NCI-H748 (cell line): ENCODE results near the gene AGBL4.

ENCODE experiments used
- DNase-seq: peaks from one replicate; lab custom pipeline; 2025; ENCODE audit not compliant: unreplicated experiment; lab: John Stamatoyannopoulos, UW

The AGBL4 gene

DNA sequence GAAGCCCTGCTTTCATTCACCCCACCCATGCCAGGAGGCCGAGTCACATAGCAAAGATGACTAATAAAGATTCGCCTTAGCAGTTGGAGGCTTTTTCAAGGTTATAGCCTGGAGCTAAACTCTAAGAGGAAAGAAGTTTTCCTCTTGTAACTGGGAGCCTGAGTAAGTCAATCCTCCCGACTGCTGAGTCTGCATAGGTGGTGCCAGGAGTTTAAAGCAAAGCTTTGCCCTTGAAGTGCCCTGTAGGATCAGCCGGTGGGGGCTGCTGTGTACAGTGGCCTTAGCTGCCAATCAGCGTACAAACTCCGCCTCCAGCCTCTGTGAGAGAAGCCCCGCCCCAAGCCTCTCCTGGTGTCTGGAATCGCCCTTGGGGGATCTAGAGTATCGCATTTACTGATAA, 1404.2 kb downstream of the AGBL4 start:
- DNase-seq = peak; percentile 24

DNA sequence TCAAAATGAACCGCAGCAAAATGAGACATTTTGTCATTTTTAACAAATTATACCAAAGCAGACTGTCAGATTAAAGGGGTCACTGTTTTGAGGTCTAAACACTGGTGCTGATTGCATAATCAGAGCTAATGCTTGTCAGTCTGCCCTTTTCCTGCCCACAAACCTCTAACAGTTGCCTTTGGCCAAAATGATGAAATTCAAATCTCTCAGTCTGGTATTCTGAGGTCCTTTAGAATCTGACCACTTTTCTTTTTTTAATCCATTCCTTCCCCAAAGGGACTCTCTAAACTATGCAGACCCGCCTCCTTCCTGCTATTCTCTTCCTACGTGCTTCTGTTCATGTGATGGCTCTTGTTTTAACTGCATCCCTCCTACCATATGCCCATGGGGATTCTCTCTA, 1406.5 kb downstream of the AGBL4 start:
- DNase-seq = no peak

DNA sequence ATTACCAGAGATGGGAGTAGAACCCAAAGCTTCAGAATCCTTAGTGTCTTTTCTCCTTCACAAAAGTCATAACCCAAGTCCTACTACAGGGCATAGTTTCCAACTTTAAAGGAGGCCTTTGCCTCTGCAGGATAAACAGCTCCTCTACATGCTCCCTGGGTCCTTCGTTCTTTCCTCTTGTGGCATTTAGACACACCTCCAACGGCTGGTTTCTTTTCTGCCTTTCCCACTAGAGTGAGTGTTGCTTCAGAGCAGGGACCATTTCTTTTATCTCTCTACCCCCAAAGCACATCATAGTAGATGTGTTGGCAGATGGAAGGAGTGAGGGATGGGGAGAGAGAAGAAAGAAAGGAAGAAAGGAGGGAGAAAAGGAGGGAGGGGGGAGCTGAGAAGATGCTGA, 1407.0 kb downstream of the AGBL4 start:
- DNase-seq = no peak

DNA sequence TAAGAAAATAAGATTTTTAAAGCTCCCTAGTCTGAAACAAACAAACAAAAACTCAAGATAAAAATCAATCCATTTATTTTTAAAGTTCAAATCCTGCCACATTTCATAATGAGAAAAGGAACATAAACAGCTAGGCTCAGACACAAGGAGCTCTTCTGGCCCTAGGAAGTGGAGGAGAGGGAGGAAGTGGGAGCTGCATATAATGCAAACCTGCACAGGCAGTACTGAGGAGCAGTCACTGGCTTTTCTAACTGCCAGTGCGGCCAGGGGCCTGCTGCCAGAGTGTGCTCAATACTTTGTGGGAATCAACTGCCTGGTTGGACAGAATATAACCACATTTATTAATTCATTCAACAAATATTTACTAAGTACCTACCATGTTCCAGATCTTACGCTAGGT, 1411.9 kb downstream of the AGBL4 start:
- no peak for DNase-seq

DNA sequence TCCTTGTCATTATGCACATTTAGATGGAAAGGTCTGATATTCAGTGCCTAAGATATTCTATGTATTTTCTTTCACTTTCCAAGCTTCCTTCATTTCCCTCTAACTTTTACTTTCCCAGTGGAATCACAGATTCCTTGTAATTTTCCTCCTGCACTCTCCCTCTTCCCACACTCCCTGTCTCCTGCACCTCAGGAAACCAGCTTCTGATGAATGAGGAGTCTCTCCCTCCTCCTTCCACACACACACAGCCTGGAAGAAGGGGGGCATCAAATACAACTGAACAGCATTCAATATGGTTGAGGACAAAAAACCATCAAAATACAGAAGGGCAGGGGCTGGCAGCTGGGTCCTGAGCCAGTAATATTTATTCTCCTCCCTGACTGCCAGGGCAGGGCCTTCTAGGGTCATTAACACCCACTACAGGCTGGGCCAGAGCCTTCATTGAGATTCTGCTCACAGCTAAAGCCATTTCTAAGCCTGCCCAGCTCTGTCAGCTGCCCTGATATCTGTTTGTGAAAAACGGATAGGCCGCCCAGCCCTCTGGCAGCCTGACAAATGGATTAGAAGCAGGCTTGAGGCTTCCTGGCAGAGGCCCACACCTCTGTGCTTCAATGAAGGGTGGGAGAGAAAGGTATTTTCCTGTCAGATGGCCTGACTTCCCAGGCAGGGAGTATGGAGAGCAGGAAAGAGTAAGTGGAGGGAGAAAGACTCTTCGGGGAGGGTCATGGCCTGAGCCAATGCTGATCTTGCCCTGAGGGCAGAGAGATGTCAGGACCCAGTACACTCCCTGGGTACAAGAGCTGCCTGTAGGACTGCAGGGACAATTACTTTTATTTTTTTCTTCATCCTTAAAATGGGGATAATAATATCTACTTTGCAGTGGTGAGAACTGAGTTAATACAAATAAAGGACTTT, 1412.9 kb downstream of the AGBL4 start:
- peak; percentile 66 for DNase-seq

GRCh38 chr1:48608882-48609281, 1414.9 kb downstream of the AGBL4 start:
- DNase-seq = no peak

DNA sequence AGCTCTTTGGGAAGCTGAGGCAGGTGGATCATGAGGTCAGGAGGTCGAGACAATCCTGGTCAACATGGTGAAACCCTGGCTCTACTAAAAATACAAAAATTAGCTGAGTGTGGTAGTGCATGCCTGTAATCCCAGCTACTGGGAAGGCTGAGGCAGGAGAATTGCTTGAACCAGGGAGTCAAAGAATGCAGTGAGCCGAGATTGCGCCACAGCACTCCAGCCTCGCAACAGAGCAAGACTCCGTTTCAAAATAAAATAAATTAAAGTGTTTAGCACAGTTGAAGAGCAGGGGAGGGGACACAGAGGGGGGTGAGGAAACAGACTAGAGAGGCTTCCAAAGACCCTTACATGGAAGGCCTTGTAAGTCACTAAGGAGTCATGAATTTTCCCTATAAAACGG, 1420.5 kb downstream of the AGBL4 start:
- no peak for DNase-seq

- no peak for DNase-seq
Observed at GRCh38 chr1:48602349-48602748, 1421.4 kb downstream of the AGBL4 start.

- no peak for DNase-seq
Observed at GRCh38 chr1:48600182-48600581, 1423.6 kb downstream of the AGBL4 start.

DNA sequence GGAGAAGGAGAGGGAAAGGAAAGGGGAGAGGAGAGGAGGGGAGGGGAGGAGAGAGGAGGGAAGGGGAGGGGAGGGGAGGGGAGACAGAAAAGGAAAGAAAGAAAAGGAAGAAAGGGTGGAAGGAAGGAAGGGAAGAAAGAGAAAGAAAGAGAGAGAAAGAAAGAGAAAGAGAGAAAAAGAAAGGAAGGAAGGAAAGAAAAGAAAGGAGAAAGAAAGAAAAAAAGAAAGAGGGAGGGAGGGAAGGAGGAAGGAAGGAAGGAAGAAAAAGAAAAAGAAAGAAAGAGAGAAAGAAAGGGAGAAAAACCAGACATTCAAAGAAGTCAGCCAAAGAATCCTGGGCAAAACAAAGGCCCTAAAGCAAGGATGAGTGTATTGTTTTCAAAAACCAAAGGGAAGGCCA, 1426.1 kb downstream of the AGBL4 start:
- no peak for DNase-seq

- no peak for DNase-seq
Observed at GRCh38 chr1:48596046-48596445, 1427.7 kb downstream of the AGBL4 start.

DNA sequence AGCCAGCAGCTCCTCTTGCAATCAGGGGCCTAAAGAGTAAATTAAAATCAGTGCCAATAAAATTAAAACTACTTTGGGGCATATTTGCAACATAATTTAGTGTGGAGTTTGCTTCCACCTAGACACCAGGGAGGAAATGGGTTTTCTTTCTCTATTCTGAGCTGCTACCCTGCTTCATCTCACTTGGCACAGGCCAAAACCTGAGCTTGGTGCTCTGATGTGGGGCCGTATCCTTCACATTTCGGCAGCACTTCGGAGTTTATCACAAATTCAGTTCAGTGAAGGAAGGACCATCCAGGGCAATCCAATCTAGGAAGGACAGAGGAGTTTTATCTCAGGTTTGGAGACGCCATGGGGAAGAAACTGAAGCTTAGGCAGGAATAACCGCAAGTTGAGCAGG, 1428.1 kb downstream of the AGBL4 start:
- DNase-seq = no peak

DNA sequence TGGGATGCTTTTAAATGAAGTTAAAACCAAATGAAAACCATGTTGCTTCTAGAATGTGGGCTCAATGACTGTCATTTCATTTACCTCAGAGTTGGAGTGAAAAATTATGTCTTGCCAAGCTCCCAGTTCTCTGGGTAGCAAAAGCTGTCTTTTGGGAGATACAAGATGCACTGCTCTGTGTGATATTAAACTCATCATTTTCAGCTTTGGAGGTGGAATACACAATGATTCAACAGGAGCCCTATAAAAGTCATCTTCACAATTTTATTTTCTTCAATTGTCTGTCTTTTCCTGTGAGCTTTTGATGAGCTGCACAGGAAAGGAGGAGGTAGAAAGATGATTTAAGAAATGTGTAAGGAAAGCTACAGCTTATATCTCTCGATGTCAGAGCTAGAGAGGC, 1431.4 kb downstream of the AGBL4 start:
- DNase-seq = no peak

DNA sequence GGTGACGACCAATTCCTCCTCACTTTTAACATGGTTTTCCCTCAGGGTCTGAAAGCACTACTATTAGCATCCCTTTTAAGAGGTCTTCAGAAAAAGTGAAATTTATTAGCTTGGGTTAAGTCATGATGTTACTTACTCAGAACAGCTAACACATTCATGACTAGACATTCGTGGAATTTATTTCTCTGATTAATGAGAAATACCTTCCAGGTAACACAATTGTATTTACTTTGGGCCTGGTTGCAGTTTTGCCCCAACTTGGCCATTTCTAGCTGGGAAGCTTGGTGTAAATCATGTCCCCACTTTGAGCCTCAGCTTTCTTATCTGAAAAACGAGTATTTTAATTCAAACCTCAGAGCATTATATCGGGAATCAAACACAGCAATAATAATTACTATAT, 1432.6 kb downstream of the AGBL4 start:
- no peak for DNase-seq

GRCh38 chr1:48588061-48588460, 1435.7 kb downstream of the AGBL4 start:
- no peak for DNase-seq

DNA sequence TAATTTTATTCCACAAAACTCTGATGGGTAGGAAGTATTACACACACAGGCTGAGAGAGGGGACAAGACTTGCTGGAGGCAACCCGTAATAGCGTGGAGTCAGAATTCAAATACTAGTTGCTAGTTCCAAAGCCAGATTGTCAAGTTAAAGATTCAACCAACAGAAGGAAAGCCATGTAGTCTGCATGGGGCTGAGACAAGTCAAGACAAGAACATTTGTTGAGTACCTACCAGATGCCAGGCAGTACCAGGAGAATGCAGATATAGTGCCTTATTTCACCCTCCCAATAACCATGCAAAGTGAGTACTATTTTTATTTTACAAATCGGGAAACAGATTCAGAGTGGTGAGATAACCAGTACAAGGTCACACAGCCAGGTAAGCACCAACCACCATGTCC, 1441.3 kb downstream of the AGBL4 start:
- DNase-seq = no peak

DNA sequence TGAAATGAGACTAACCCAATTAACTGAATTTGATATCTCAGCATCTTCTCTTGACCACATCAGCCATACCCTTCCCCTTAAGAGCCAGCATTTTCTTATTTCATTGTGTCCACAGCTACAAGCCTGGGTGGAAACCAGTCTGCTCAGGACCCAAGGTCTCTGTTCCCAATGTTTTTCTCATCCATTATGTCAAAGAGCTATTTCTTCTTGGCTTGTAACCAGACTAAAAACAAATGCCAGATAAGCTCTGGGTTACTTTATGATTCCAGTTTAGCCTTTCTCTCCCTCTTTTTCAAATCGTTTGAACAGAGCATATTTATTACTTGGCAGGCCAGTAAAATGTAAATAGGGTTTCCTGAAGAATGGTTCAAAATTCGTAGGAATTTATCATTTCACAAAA, 1442.5 kb downstream of the AGBL4 start:
- DNase-seq = no peak

DNA sequence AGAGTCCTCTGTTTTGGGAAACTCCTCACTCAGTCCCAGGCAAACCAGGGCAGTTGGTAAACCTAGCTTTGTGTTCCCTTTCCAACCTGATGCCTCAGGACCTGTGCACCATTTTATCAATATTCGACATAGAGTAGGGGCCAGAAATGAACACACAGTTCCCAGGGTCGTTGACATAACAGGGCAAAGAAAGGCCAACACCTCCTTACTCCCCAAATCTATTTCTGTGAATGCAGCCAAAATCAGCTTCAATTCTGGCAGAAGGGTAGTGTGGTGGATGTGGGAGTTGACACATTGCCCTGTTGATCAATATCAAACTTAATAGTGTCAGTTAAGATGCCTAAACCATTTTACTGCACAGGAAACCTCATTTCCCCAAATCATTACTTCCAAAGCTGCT, 1447.2 kb downstream of the AGBL4 start:
- DNase-seq = no peak

- peak; percentile 95 for DNase-seq
Observed at GRCh38 chr1:48572646-48573258, 1451.0 kb downstream of the AGBL4 start.

DNA sequence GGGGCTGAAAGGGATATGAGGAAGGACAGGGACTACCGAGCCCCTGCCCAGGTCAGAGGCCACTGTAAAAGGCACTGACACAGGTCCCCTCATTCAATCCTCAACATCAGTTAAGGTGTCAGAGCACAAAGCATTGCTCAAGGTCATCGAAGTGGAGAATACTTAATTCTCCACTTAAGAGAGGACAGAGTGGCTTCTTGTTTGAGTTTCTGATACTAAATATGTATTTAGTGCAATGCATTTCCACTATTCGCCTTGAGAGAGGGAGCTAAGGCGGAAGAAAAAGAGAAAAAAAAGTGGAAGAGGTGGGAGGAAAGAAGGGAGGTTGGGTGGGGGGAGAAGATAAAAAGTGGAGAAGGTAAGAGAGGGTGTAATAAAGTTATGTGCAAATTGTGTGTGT, 1451.6 kb downstream of the AGBL4 start:
- DNase-seq = no peak

- DNase-seq = no peak
Observed at GRCh38 chr1:48571303-48571987, 1452.3 kb downstream of the AGBL4 start.

GRCh38 chr1:48570568-48570967, 1453.2 kb downstream of the AGBL4 start:
- DNase-seq = no peak
